ENCODE results near the gene AAK1. TPM values are rescaled to one million over a fixed set of nuclear protein-coding genes. Genes with fewer than 3 reads are reported as not detected.

Gene AAK1
- total RNA-seq, 1 donor from 2014 or later, result 45.5 TPM

DNA sequence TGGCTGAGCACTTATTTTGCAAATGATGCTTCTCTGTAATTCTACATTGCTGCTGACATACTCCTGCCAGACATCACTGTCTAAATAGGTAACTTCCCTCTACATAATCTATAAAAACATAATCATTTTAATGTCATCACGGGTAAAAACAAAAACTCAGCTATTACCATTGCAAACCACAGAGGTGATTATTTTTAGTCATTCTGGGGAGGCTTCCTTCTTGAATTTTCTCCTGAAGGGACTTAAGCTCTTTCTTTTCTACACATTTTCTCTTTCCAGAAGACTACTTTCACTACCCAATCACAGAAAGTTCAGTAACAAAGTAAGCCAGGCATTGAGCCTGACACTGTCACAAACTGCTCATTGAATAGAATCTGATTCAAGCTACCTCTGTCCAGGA, 165.9 kb downstream of the AAK1 start:
- H3K36me3 Mint-ChIP-seq, result peaks cover 12% of the 10 kb centered on the region
- H3K4me1 Mint-ChIP-seq (ENCODE audit: unreplicated experiment), result peaks cover 14% of the 10 kb centered on the region
- DNase-seq (ENCODE audit: extremely low spot score, unreplicated experiment), result no peak
- no peak overlapping the region for H3K27ac Mint-ChIP-seq
- TF ChIP-seq, protein P1, sequence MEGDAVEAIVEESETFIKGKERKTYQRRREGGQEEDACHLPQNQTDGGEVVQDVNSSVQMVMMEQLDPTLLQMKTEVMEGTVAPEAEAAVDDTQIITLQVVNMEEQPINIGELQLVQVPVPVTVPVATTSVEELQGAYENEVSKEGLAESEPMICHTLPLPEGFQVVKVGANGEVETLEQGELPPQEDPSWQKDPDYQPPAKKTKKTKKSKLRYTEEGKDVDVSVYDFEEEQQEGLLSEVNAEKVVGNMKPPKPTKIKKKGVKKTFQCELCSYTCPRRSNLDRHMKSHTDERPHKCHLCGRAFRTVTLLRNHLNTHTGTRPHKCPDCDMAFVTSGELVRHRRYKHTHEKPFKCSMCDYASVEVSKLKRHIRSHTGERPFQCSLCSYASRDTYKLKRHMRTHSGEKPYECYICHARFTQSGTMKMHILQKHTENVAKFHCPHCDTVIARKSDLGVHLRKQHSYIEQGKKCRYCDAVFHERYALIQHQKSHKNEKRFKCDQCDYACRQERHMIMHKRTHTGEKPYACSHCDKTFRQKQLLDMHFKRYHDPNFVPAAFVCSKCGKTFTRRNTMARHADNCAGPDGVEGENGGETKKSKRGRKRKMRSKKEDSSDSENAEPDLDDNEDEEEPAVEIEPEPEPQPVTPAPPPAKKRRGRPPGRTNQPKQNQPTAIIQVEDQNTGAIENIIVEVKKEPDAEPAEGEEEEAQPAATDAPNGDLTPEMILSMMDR (conservative IDR thresholded peaks at IDR 0.05), result no peak
- H3K4me3 Mint-ChIP-seq, result no peak overlapping the region
- no peaks in the 10 kb centered on the region for H3K9me3 Mint-ChIP-seq
- no peaks in the 10 kb centered on the region for H3K27me3 Mint-ChIP-seq

DNA sequence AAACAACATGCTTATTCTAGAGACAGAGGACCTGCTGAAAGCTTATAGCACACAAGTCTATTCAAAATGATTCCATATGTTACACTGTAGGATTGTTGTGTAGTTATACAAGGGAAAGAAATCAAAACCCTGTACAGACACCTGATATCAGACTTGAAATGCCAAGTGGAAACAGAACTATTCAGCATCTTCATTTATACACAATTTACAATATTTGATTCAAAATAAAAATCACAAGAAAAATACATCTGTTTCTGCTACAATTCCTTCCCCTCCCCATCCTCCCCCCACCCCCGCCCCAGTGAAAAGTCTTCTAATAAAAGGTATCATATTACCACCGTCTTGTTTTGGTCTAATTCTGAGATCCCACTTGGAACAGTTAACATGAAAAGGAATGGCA, 168.9 kb downstream of the AAK1 start:
- peaks cover 7% of the 10 kb centered on the region for H3K36me3 Mint-ChIP-seq
- H3K27me3 Mint-ChIP-seq, result no peaks in the 10 kb centered on the region
- peaks cover 11% of the 10 kb centered on the region for H3K4me1 Mint-ChIP-seq (ENCODE audit: unreplicated experiment)
- no peak overlapping the region for H3K4me3 Mint-ChIP-seq
- no peaks in the 10 kb centered on the region for H3K9me3 Mint-ChIP-seq
- DNase-seq (ENCODE audit: extremely low spot score, unreplicated experiment), result no peak
- no peak overlapping the region for H3K27ac Mint-ChIP-seq
- TF ChIP-seq, protein P1 (conservative IDR thresholded peaks at IDR 0.05), result no peak

DNA sequence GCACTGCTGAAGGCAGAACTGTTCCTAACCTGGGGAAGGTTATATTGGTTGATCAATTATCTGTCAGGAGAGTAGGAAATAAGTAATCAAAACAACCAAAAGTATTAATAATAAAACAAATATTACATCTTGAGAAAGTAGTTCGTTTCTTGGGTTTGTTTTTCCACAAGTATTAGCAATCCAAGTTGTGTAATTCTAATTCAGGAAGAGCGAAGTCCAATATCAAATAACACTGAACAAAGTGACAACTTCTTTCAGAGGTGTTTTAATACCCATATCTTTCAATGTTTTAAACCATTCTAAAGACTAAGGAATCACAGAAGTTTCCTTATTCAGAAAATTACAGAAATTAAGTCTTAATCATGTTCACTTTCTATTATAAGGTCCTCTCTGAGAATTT, 171.7 kb downstream of the AAK1 start:
- peaks cover 7% of the 10 kb centered on the region for H3K36me3 Mint-ChIP-seq

GRCh38 chr2:69470911-69471310, 172.6 kb downstream of the AAK1 start:
- no peak overlapping the region for H3K4me3 Mint-ChIP-seq
- peaks cover 7% of the 10 kb centered on the region for H3K36me3 Mint-ChIP-seq
- H3K9me3 Mint-ChIP-seq, result no peaks in the 10 kb centered on the region
- peaks cover 11% of the 10 kb centered on the region for H3K4me1 Mint-ChIP-seq (ENCODE audit: unreplicated experiment)
- DNase-seq (ENCODE audit: extremely low spot score, unreplicated experiment), result no peak
- no peak overlapping the region for H3K27ac Mint-ChIP-seq
- TF ChIP-seq, protein P1 (conservative IDR thresholded peaks at IDR 0.05), result no peak
- no peaks in the 10 kb centered on the region for H3K27me3 Mint-ChIP-seq

More for the DNA sequence above, 171.7 kb downstream of the AAK1 start:
- TF ChIP-seq, protein P1 (conservative IDR thresholded peaks at IDR 0.05), result no peak
- H3K4me3 Mint-ChIP-seq, result no peak overlapping the region
- H3K9me3 Mint-ChIP-seq, result no peaks in the 10 kb centered on the region
- DNase-seq (ENCODE audit: extremely low spot score, unreplicated experiment), result no peak
- H3K4me1 Mint-ChIP-seq (ENCODE audit: unreplicated experiment), result peaks cover 11% of the 10 kb centered on the region
- H3K27me3 Mint-ChIP-seq, result no peaks in the 10 kb centered on the region
- no peak overlapping the region for H3K27ac Mint-ChIP-seq

DNA sequence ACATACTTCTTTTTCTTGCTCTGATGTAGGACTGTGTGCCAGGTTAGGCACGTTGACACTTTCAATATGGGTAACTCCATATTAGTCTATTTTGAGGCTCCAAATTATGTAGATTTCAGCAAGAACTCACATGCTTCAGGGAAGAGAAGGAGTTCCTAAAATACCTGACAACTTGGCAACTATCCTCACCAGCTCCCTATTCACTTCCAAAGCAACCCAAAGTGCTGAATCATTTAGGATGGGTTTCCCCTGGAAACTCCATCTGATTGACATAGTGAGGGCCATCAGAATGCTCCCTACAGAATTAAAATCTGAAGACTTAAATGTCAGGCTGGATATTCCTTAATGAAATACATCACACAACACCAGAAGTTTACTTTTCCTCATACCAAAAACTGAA, 173.8 kb downstream of the AAK1 start:
- no peak for DNase-seq (ENCODE audit: extremely low spot score, unreplicated experiment)
- peaks cover 7% of the 10 kb centered on the region for H3K36me3 Mint-ChIP-seq

More for the DNA sequence above, 173.8 kb downstream of the AAK1 start:
- Mint-ChIP-seq H3K27me3 (no peaks in the 10 kb centered on the region), H3K9me3 (no peaks in the 10 kb centered on the region), H3K4me3 (no peak overlapping the region), H3K4me1 (ENCODE audit: unreplicated experiment) (peaks cover 4% of the 10 kb centered on the region), H3K27ac (no peak overlapping the region)
- TF ChIP-seq, protein P1 (conservative IDR thresholded peaks at IDR 0.05), result no peak
